ENCODE results near the gene MEN1.

Gene MEN1

GRCh38 chr11:64765291-64765850 lies 45.0 kb downstream of the MEN1 start:
- no peak for DNase-seq (ENCODE audit: low spot score)

- DNase-seq (ENCODE audit: low spot score): no peak
Measured at GRCh38 chr11:64764753-64765152, 45.6 kb downstream of the MEN1 start.

GRCh38 chr11:64764040-64764611 lies 46.2 kb downstream of the MEN1 start:
- no peak for DNase-seq (ENCODE audit: low spot score)

- DNase-seq (ENCODE audit: low spot score): no peak
Measured at GRCh38 chr11:64763526-64764039, 46.8 kb downstream of the MEN1 start.

- no peak for DNase-seq (ENCODE audit: low spot score)
Measured at GRCh38 chr11:64762674-64763525, 47.5 kb downstream of the MEN1 start.

GRCh38 chr11:64762277-64762673 lies 48.1 kb downstream of the MEN1 start:
- no peak for DNase-seq (ENCODE audit: low spot score)

GRCh38 chr11:64760759-64761420 lies 49.5 kb downstream of the MEN1 start:
- DNase-seq (ENCODE audit: low spot score): no peak

- peak; percentile 86 for DNase-seq (ENCODE audit: low spot score)
Measured at GRCh38 chr11:64759722-64760719, 50.3 kb downstream of the MEN1 start, which contains the start of gene PYGM. PYGM (minus strand) TSS chr11:64759974; CDS start chr11:64759898, 76 bp downstream.

GRCh38 chr11:64759131-64759721 lies 51.1 kb downstream of the MEN1 start:
- peak; percentile 59 for DNase-seq (ENCODE audit: low spot score)

GRCh38 chr11:64758330-64759079 lies 51.8 kb downstream of the MEN1 start:
- DNase-seq (ENCODE audit: low spot score): no peak

GRCh38 chr11:64757549-64758329 lies 52.6 kb downstream of the MEN1 start:
- DNase-seq (ENCODE audit: low spot score): no peak

- no peak for DNase-seq (ENCODE audit: low spot score)
Measured at GRCh38 chr11:64755681-64756361, 54.5 kb downstream of the MEN1 start.

- DNase-seq (ENCODE audit: low spot score): no peak
Measured at GRCh38 chr11:64754919-64755662, 55.3 kb downstream of the MEN1 start.

- no peak for DNase-seq (ENCODE audit: low spot score)
Measured at GRCh38 chr11:64754124-64754918, 56.0 kb downstream of the MEN1 start.
